RPMI7951 (cell line): ENCODE data around the gene FREM1. TPM values are rescaled to one million over a fixed set of nuclear protein-coding genes. Genes with fewer than 3 reads are reported as not detected.

Experiments
- DNase-seq: peaks from one replicate; pipeline ENCODE4 v3.0.0-alpha.2; 2012; ENCODE audit warnings: low read depth
- total RNA-seq: library from RNA; depleted of rRNA; stranded (reverse); fragments of >200 nt; shearing (Covaris generic); gene quantifications from 2 replicates; pipeline ENCODE4 v1.2.3, GENCODE V29; 2014

The FREM1 gene
- total RNA-seq, 1 experiment from 2014 or later, result 0.60 TPM

DNA sequence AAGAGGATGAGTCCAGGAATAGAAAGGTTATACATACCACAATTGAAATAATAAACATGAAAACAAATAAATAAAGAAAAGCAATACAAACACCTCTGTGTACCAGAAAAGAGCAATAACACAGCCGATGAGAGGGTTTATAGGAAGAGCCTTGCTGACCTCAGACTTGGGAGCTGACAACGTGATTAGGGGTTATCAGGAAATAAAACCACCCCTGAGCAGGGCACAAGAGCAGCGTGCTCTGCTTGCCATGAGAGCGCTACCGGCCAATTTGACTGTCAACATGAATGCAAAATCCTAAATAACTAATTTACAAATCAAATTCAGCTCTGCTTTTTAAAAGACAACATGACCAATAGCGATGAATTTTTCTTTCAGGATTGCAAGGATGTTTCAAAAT lies 2.6 kb upstream of the FREM1 start:
- DNase-seq, result no peak

- no peak for DNase-seq
These were observed 818 bp upstream of the FREM1 start for GRCh38 chr9:14911046-14911445.

DNA sequence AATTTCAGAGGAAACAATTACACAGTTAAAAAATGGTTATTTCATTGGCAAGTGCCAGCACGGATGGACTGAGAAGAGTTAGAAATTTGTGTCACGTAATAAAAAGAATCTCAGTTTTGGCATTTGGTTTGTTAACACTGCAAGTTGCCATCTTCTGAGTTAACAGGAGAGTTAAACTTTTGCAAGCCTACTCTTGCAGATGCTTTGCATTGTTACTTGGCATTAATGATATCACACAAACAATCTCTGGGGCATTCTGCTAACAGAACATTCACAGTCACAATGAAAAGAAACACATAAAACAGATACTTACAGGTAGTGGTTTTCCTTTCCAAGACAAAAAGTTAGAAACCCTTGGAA lies 647 bp downstream of the FREM1 start:
- no peak for DNase-seq

GRCh38 chr9:14909181-14909580 lies 1.0 kb downstream of the FREM1 start:
- DNase-seq, result no peak

DNA sequence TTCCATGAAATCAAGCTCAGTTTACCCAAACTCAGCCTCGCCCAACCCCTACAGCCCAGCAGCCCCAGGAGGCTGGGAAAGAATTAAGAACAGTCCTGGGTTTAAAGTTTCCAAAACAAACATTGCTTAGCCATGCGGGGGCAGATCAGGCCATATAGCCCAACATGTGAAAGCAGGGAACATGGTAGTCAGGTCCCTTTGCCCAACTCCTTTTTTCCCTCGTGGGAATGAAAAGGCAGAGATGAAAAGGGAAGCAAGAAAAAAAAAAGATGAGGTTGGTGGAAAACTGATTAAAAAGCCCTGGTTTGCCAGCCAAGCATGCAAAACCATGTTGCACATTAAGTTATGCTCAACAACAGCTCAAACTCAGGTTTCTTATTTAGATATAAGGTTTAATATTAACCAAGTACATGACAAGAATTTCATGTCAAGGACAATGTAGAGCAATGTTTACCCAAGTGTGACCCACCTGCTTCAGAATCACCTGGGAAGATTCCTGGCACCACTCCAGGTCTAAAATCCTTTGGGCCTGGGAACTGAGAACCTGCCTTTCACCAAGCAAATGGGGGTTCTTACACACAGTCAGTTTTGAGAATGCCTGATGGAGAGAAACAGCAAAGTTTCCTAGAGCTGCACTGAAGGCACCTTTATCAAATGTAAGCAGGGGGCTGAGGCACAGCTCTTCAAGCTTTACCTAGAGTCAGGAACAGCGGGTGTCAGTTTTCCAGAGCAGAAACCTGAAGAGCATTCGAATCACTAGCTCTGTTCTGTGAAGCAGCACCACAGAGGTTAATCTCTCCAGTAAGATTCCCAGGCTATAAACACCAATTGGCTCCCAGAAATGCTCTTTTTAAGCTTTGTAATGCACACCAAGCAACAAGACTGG lies 1.7 kb downstream of the FREM1 start:
- DNase-seq, result no peak

- no peak for DNase-seq
These were observed 2.5 kb downstream of the FREM1 start for GRCh38 chr9:14907696-14908095.

DNA sequence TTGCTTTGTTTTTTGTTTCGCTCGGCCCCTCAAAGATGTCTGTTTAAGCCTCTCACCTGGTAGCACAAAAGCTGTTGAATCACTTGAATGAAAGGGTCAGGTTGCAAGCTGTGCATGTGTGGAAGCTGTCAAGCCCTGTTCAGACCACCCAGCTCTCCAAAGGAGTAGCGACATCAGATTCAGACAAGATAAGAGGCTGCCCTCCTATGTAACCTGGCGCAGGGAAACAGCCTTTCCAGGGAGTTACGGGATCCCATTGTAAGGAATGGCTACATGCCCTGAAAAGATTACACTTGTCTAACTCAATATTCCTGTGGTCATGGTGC lies 2.9 kb downstream of the FREM1 start:
- no peak for DNase-seq

GRCh38 chr9:14906644-14907359 lies 3.4 kb downstream of the FREM1 start:
- no peak for DNase-seq

- no peak for DNase-seq
These were observed 4.2 kb downstream of the FREM1 start for GRCh38 chr9:14906000-14906399.

GRCh38 chr9:14903040-14903439 lies 7.2 kb downstream of the FREM1 start:
- DNase-seq, result no peak

DNA sequence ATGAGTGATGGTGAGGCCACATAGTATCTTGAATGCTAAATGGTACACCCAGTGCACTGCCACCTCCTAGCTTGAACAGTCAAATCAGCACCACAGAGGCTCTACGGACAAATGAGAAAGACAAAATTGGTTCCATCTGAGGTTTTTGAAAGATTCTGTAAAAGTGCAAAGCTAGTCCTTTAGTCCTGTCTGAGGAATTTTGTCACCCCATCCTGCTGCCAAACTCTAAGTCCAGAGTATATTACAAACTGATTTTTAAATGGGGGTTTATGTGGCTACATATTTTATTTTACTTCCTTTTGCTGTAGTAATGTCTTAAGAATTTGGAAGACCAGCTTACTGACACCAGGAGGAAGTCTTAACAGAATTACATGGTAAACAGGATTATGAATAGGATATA lies 7.7 kb downstream of the FREM1 start:
- no peak for DNase-seq

DNA sequence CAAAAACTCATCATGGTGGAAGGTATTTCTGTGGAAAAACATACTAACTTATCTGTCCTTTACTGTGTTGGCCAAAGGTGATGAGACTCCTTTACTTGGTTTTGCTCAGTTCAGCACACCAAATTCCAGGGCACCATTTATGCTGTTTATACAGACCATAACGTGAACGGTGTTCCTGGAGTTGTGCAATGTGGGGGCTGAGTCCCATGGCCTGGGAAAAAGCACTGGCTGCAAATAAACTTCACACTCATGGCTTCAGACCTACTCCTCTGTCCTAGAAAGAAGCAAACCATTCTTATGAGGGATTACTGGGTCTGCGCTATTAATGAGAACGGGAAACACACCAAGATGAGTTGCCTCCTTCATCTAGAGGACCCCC lies 10.4 kb downstream of the FREM1 start:
- DNase-seq, result no peak

DNA sequence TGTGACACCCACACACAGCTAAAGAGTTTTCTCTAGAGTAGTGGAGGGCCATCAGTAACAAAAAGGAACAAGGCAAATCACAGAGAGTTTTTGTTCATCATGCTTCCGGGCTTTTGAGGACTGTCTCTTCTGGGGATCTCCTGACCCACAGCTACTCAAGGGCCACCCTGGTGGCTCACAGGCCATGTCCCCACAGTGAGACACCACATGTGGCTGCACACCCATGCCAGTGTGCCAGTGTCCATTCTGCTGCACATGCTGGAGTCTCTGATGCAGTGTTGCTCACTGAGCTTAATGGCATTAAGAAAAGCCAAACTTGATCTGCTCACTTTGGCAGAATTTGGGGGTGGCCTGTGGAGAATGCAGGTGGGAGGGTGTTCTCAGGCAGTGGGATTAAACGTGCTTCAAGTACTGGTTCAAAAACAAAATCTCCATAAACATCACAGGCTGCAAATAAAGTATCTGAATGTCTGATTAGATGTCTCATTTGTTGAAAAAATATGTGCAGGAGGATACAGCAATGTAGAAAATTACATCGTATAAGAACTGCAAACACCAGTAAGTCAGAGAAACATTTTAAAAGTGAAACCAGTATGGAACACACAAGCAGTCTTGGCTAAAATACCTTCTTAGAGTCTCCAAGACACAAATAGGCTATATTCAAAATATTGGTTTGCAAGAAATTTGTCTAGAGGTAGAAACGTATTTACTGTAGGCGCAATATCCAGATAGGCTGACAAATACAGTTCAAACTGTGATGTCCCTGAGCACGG lies 11.0 kb downstream of the FREM1 start:
- DNase-seq, result no peak

DNA sequence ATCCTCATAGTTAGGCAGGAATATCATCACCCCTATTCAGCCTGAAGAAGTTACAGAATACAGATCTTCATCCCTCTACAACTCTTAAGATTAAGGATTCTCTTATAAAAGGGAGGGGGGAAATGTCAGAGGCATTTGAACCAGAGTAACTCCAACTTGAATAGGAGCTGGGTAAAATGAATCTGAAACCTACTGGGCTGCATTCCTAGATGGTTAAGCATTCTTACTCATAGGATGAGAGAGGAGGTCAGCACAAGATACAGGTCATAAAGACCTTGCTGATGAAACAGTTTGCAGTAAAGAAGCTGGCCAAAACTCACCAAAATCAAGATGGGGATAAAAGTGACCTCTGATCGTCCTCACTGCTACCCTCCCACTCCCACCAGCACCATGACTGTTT lies 14.4 kb downstream of the FREM1 start:
- DNase-seq, result no peak

DNA sequence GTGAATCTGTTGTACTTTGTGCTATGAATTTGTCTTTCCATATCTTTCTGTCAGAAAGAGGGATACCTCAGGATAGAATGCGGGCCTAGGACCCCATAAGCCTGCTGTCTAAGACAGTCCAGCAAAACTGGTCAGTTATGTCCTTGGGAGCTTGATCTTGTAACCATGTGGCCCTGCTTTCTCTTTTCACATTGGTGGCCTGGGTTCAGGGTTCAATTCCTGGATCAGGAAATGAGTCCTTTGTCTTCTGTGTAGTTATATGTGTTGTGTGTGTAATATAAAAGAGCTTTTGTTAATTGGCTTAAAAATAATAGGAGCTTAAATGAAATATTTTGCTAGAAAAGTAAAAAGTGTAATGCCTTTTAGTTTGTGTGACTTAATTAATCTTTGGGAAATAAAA lies 16.9 kb downstream of the FREM1 start:
- no peak for DNase-seq

DNA sequence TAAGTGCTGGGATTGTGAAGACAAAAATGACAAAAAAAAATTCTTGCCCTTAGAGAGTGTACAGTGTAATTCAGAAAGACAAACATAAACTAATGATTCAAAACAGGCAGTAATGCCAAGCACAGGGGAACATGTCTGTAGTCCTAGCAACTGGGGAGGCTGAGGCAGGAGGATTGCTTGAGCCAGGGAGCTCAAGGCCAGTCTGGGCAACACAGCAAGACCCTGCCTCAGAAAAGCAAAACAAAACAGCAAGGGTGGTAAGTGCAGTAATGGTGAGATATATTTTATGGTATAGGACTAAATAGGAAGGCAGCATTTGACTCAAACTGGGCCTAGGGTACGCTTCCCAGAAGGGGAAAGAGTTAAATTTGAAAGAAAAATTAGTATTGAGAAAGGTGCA lies 18.9 kb downstream of the FREM1 start:
- DNase-seq, result no peak

- no peak for DNase-seq
These were observed 20.8 kb downstream of the FREM1 start for GRCh38 chr9:14889451-14889850.

DNA sequence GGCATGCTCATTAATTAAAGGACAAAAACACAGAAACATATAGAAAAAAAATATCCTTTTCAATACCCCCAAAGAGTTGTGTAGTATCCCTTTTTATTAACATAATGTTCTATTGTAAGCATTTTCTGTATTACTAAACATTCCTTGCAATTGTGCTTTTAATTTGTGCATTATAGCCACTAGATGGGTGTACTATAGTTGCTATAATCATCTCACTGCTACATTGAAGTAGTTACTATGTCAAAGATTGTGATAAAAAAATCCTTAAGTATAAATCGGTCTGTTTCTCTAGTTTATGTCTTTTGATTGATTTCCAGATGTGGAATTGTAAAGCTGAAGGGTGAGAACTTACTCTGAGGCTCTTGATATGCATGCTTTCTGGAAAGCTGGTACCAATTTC lies 21.4 kb downstream of the FREM1 start:
- DNase-seq, result no peak

DNA sequence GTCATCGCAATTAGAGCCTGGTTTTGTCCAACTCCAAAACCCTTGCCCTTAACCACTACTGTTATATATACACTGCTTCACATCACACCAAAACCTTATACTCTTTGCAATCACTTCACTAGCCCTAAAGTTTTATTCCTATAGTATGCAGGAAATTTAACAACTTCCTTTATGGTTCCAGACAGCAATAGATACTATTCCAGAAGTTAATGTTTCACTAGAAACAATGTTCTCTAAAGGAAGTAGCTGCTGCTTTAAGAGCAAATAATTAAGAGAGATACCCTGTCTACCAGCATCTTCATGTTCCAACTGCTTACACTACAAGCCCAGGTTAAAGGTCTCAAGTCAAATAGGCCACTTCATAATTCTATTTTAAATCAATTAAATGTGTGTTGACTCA lies 22.0 kb downstream of the FREM1 start:
- DNase-seq, result no peak

- DNase-seq, result no peak
These were observed 23.1 kb downstream of the FREM1 start for GRCh38 chr9:14887149-14887548.

GRCh38 chr9:14883310-14883944 lies 26.8 kb downstream of the FREM1 start:
- no peak for DNase-seq

DNA sequence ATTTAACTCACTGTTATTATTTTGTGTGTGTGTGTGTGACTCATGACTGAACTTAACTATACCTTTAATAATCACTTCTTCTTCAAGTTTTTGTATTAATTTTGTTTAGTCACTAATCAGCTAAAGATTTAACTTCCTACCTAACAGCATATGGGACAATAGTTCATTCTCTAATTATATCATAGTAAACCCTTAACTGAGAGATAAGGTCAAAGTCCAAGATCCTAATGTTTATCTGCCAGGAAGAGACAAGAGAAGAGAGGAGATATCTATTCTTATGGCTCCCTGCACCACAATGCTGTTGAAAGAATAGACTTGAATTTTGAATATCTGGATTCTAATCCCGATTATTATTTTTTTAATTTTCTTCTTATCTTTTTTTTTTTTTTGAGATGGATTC lies 28.1 kb downstream of the FREM1 start:
- DNase-seq, result no peak
